Measurements from ENCODE around the gene CCDC38.
A peak's percentile ranks its signal among the peaks of the same experiment; 100 is the strongest.

DNA sequence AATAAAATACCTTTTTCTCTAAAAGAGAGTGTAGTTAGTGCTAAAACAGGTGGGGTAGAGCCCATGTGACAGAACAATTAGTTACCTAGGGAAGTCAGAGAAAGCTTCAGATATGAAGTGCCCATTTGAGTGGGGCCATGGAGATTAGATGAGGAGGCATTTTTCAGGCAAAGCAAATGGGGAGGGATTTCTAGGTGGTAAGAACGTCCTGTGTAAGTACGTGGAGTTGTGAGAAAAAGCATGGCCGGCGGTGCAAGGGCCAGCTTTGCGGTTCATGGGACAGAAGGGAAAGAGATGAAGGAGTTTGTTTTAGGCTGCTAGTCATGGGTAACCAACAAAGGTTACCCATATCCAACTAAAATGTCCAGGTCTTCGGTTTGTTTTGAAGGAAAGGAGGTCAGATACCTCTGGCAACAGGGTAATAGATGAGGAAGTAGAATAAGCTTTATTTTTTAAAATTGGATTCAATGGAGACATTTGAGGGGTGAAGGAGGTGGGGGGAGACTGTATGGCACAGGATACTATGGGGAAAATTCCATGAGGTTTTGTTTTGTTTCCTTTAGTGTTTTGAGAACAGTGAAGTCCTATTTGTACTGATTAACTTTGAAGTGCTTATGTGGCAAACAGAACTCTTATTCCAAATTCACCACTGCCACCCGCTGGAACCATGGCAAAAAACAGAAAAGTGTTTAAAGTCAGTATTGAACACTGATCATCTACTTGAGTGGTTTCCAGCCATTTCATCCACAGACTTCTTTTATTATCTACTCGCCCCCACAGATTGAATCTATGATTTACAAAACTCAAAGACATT lies 93.6 kb downstream of the CCDC38 start:
- 0 out of 2 replicates have a peak, but pooled peaks have one; percentile 12 for TF ChIP-seq CTCF (IDR thresholded peaks at IDR 0.05; ENCODE audit: low read length)
- TF ChIP-seq EZH2 (IDR thresholded peaks at IDR 0.05; ENCODE audit: borderline replicate concordance, low read length), result no peak
